Prostate gland (tissue), 2 donors: ENCODE results near the gene TMSB15B. TPM values are rescaled to one million over a fixed set of nuclear protein-coding genes. Genes with fewer than 3 reads are reported as not detected.
"Not testable (repeated sequence)": the region's sequence is repeated elsewhere in the genome, so short reads cannot be mapped to it uniquely, and the experiment has no call there.

ENCODE experiments used
- DNase-seq: peaks from one replicate; pipeline ENCODE4 v3.0.0-alpha.2; 2019; ENCODE audit warnings: low spot score
- H3K27ac ChIP-seq, 2 donors: fragments of 200-600 bp; sonication (generic); 2 replicates each; pipeline ENCODE4 v1.5.1; 2017 to 2019
- H3K27me3 ChIP-seq: fragments of 200-600 bp; sonication (generic); replicated peaks from 2 replicates; pipeline ENCODE4 v1.5.1; 2019; ENCODE audit not compliant: insufficient read depth
- H3K36me3 ChIP-seq, 2 donors: fragments of 200-600 bp; sonication (generic); 1 replicate in 1 of 2; 2 replicates in 1 of 2; pipeline versions ENCODE4 v1.5.1 to v1.8.1; 2017 to 2019
- H3K4me1 ChIP-seq: fragments of 200-600 bp; sonication (generic); replicated peaks from 2 replicates; pipeline ENCODE4 v1.5.1; 2019
- H3K4me3 ChIP-seq, 2 donors: fragments of 200-600 bp; sonication (generic); 2 replicates each; pipeline ENCODE4 v1.5.1; 2017 to 2019
- H3K9me3 ChIP-seq: fragments of 200-600 bp; sonication (generic); 2 replicates; pipeline ENCODE4 v1.5.1; 2017
- POLR2A ChIP-seq: fragments of 450-650 bp; IDR thresholded peaks from one replicate; pipeline ENCODE4 v1.6.1; 2016; ENCODE audit warnings: antibody characterized with exemption, mild to moderate bottlenecking
- POLR2AphosphoS5 ChIP-seq: sonication (generic); formaldehyde crosslinking; IDR thresholded peaks from one replicate; pipeline ENCODE4 v1.6.1; 2017; ENCODE audit warnings: antibody characterized with exemption
- WGBS: methylation state at CpG from one replicate; pipeline ENCODE4 v1.1.5; 2018; 5-methylcytosine and 5-hydroxymethylcytosine counted together
- intact Hi-C: fragments of 100-400 bp; cut with DNase I; formaldehyde crosslinking; loops from one replicate; pipeline ENCODE4 v1.14.2; 2022
- total RNA-seq, 2 donors: library from RNA; depleted of rRNA; stranded (reverse); fragments of >200 nt; gene quantifications; one replicate each; pipeline ENCODE4 v1.1.0, GENCODE V29; 2016
- TF ChIP-seq, protein P1 (sequence below), 4 experiments: fragments of 200-600 bp in 2 of 4; fragments of 450-650 bp in 2 of 4; sonication (generic) in 2 of 4; IDR thresholded peaks; 1 replicate in 3 of 4; 2 replicates in 1 of 4; pipeline ENCODE4 v1.5.1; 2016 to 2019; ENCODE audit warnings: antibody characterized with exemption in 4 of 4, mild to moderate bottlenecking in 2 of 4, moderate library complexity in 2 of 4

TMSB15B gene
- total RNA-seq, 2 donors from 2014 or later = 8.2 to 10.4 TPM

DNA sequence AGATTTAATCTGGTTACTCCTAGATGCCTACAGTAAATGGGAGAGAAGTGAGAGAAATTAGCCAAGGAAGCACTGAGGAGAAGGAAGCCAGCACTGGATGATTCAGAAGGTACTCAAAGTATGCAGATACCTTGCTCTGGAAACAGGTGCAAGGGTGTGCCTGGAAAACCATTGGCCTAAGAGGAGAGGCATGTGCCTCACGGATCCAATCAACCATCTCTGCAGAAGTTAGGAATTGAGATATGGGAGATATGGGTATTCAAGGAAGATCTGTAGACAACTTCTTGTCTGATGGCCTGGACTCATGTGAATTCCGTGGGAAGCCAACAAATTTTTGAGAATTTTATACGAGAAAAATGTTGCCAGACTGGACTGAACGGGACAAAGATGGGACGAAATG lies 46.4 kb downstream of the TMSB15B start:
- Histone ChIP-seq H3K27me3 (no peaks in the 10 kb centered on the region), H3K4me3 (no peak overlapping the region)
- intact Hi-C loops = no loop called here

DNA sequence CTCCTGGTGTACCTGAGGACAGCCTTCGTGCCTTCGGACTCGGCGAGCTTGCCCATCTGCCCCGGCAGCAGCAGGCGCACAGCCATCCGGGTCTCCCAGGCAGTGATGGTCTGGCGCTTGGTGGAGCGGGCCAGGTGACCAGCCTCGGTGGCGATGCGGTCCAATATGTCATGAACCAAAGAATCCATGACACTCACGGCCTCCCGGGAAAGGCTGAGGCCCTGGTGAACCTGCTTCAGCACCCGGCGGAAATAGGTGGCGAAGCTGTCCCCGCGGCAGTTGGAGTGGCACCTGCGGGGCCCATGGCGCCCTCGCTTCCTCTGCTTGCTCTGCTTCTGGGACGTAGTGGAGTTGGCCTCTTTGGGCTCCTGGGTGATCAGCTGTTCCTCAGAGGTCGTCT lies 50.7 kb downstream of the TMSB15B start:
- TF ChIP-seq, protein P1, sequence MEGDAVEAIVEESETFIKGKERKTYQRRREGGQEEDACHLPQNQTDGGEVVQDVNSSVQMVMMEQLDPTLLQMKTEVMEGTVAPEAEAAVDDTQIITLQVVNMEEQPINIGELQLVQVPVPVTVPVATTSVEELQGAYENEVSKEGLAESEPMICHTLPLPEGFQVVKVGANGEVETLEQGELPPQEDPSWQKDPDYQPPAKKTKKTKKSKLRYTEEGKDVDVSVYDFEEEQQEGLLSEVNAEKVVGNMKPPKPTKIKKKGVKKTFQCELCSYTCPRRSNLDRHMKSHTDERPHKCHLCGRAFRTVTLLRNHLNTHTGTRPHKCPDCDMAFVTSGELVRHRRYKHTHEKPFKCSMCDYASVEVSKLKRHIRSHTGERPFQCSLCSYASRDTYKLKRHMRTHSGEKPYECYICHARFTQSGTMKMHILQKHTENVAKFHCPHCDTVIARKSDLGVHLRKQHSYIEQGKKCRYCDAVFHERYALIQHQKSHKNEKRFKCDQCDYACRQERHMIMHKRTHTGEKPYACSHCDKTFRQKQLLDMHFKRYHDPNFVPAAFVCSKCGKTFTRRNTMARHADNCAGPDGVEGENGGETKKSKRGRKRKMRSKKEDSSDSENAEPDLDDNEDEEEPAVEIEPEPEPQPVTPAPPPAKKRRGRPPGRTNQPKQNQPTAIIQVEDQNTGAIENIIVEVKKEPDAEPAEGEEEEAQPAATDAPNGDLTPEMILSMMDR (IDR thresholded peaks at IDR 0.05) = no peak
- no peak for TF ChIP-seq POLR2AphosphoS5
- Histone ChIP-seq H3K4me3 (no peak overlapping the region), H3K4me1 (no peaks in the 10 kb centered on the region), H3K27ac (no peak overlapping the region), H3K36me3 (no peaks in the 10 kb centered on the region), H3K9me3 (no peaks in the 10 kb centered on the region), H3K27me3 (no peaks in the 10 kb centered on the region)
- intact Hi-C loops = no loop called here
- 95% methylated on average over 17 of the region's 24 CpGs for WGBS
- no peak for DNase-seq

More for the DNA sequence above, 46.4 kb downstream of the TMSB15B start:
- 65% methylated on average over 5 of the region's 5 CpGs for WGBS
- Histone ChIP-seq H3K9me3 (no peaks in the 10 kb centered on the region), H3K4me1 (no peaks in the 10 kb centered on the region), H3K27ac (no peak overlapping the region), H3K36me3 (no peaks in the 10 kb centered on the region)
- no peak for DNase-seq
- TF ChIP-seq POLR2AphosphoS5 (no peak), POLR2A (no peak)
- TF ChIP-seq, protein P1 (IDR thresholded peaks at IDR 0.05) = no peak

DNA sequence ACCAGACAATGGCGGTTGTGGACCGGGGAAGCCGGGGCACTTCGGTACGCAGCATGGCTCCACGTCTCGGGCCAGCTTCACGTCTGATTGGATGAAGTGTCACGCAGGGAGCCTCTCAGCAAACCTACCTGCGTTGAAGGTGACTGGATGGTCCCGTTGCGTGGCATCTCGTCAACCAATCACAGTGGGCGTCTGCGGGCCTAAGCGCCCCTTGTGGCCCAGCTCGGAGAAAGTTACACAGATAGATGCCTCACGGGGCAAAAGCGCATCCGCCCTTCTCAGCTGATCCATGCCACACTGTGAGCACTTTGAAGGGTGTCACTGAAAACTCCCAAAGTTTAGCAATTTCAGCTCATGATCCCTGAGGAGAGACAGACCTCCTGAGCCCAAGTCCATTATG lies 51.2 kb downstream of the TMSB15B start, which contains the start of gene H2BW1:
Gene H2BW1, minus strand, starts transcription at position 103 of the 400 bp plus-strand sequence. CDS start 132 bp downstream, outside the sequence.
- 91% methylated on average over 20 of the region's 20 CpGs for WGBS
- no peaks in the 10 kb centered on the region for H3K27me3 ChIP-seq
- DNase-seq = no peak
- no peaks in the 10 kb centered on the region for H3K9me3 ChIP-seq
- H3K36me3 ChIP-seq = no peaks in the 10 kb centered on the region
- intact Hi-C loops = no loop called here
- H3K4me1 ChIP-seq = no peaks in the 10 kb centered on the region
- H3K27ac ChIP-seq = no peak within 1 kb of the TSS
- H3K4me3 ChIP-seq = no peak within 1 kb of the TSS
- no peak for TF ChIP-seq POLR2AphosphoS5
- TF ChIP-seq, protein P1 (IDR thresholded peaks at IDR 0.05) = no peak
- no peak for TF ChIP-seq POLR2A

DNA sequence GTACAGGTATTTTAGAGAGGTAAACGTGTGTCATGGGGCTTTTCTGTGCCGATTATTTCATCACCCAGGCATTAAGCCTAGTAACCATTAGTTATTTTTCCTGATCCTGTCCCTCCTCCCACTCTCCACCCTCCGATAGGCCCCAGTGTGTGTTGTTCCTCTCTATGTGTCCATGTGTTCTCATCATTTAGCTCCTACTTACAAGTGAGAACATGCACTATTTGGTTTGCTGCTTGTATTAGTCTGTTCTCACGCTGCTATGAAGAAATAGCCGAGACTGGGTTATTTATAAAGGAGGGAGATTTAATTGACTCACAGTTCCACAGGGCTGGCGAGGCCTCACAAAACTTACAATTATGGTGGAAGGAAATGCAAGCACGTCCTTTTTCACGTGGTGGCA lies 53.1 kb downstream of the TMSB15B start:
- H3K4me1 ChIP-seq, H3K27me3 ChIP-seq, intact Hi-C loops, H3K36me3 ChIP-seq, DNase-seq, H3K4me3 ChIP-seq, H3K9me3 ChIP-seq, H3K27ac ChIP-seq: not testable (repeated sequence)
- WGBS = 36% methylated on average over 8 of the region's 8 CpGs

Other genes with a start within 250 kb of the TMSB15B start
- gene PLP1, start 185.8 kb upstream of the TMSB15B start, total RNA-seq = 10 to 100 TPM in 1 of 2 donors, 1 to 10 TPM in 1; 2.9 to 77.5 TPM
- gene RAB9B, start 130.4 kb upstream of the TMSB15B start, total RNA-seq = 1 to 10 TPM; 2.8 to 4.5 TPM
- not detected for gene H2BW1, start 51.1 kb downstream of the TMSB15B start, total RNA-seq
- 1 to 10 TPM in 1 of 2 donors, not detected in 1; 4.2 TPM for gene H2BW2, start 77.3 kb downstream of the TMSB15B start, total RNA-seq
- 1 to 10 TPM; 1.2 to 6.4 TPM for gene TMSB15C, start 113.6 kb downstream of the TMSB15B start, total RNA-seq
- gene ZCCHC18, start 149.9 kb downstream of the TMSB15B start, total RNA-seq = 10 to 100 TPM in 1 of 2 donors, under 1 TPM in 1; 0.14 to 17.2 TPM
- 10 to 100 TPM; 12.1 to 13.1 TPM for gene SLC25A53, start 194.4 kb downstream of the TMSB15B start, total RNA-seq
- 10 to 100 TPM; 22.2 to 28.5 TPM for gene FAM199X, start 203.8 kb downstream of the TMSB15B start, total RNA-seq